GM21526 (cell line): Measurements from ENCODE around the gene SLC35C1.

ENCODE experiments used
- ATAC-seq: cut with Tn5 transposase; IDR thresholded peaks from one replicate; pipeline ENCODE4 v1.9.1; 2021; ENCODE audit warnings: moderate library complexity; ENCODE audit not compliant: unreplicated experiment, low FRiP score

The SLC35C1 gene

GRCh38 chr11:45843158-45843924 is 38.4 kb downstream of the SLC35C1 start:
- no peak for ATAC-seq

GRCh38 chr11:45844822-45845578 is 40.1 kb downstream of the SLC35C1 start:
- no peak for ATAC-seq

GRCh38 chr11:45846174-45846675 is 41.3 kb downstream of the SLC35C1 start:
- ATAC-seq: no peak

- ATAC-seq: peak; percentile 87
These were observed 42.3 kb downstream of the SLC35C1 start, which contains the start of gene CRY2 for GRCh38 chr11:45846974-45847910. Gene CRY2, plus strand, starts transcription at chr11:45847475. Its CDS starts 16 bp downstream, at chr11:45847491.

GRCh38 chr11:45847911-45848316 is 43.0 kb downstream of the SLC35C1 start:
- ATAC-seq: peak; percentile 28

- no peak for ATAC-seq
These were observed 43.7 kb downstream of the SLC35C1 start for GRCh38 chr11:45848654-45849081.

- no peak for ATAC-seq
These were observed 45.5 kb downstream of the SLC35C1 start for GRCh38 chr11:45850446-45850845.

- ATAC-seq: no peak
These were observed 46.3 kb downstream of the SLC35C1 start for GRCh38 chr11:45851228-45851627.

GRCh38 chr11:45852018-45852711 is 47.2 kb downstream of the SLC35C1 start:
- peak; percentile 7 for ATAC-seq

GRCh38 chr11:45852712-45853101 is 47.8 kb downstream of the SLC35C1 start:
- peak; percentile 47 for ATAC-seq

- ATAC-seq: no peak
These were observed 48.6 kb downstream of the SLC35C1 start for GRCh38 chr11:45853332-45854219.

- no peak for ATAC-seq
These were observed 50.4 kb downstream of the SLC35C1 start for GRCh38 chr11:45855308-45855707.

- ATAC-seq: no peak
These were observed 51.1 kb downstream of the SLC35C1 start for GRCh38 chr11:45856044-45856468.

- ATAC-seq: no peak
These were observed 53.1 kb downstream of the SLC35C1 start for GRCh38 chr11:45857961-45858474.

- ATAC-seq: no peak
These were observed 53.9 kb downstream of the SLC35C1 start for GRCh38 chr11:45858751-45859398.

GRCh38 chr11:45859661-45860140 is 54.8 kb downstream of the SLC35C1 start:
- ATAC-seq: no peak

- ATAC-seq: no peak
These were observed 55.4 kb downstream of the SLC35C1 start for GRCh38 chr11:45860348-45860747.
